Measurements from ENCODE around the gene SERINC3.

SERINC3 gene

GRCh38 chr20:44532259-44532980 is 10.6 kb upstream of the SERINC3 start:
- DNase-seq = no peak

DNA sequence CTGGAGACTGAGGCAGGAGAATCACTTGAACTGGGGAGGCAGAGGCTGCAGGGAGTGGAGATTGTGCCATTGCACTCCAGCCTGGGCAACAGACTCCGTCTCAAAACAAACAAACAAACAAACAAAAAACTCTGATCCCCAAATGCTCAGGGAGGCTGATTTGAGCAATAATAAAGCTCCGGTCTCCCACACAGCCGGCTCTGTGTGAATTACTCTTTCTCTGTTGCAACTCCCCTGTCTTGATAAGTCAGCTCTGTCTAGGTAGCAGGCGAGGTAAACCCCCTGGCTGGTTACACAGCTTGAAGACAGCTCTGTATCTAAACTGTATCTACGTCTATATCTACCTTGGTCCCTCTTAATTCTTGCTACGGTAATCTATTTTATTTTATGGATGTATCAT is 6.4 kb upstream of the SERINC3 start:
- DNase-seq = no peak

GRCh38 chr20:44527716-44528199 is 5.9 kb upstream of the SERINC3 start:
- DNase-seq = no peak

DNA sequence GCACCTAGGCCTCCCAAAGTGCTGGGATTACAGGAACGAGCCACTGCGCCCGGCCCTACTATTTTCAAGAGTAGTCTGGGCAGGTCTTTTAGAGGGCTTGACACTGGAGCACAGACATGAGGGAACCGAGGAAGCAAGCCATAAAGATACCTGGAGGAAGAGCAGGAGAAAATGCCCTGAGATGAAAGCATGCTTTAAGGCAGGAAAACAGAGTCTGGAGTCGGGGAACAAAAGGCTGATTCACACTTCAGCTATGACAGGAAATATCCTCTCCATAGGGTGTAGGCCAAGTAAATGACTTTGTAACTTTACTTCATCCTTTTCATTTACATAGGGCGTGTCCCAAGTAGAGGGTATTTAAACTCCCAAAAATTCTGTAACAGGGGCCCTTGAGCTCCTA is 4.3 kb upstream of the SERINC3 start:
- DNase-seq = no peak

GRCh38 chr20:44523746-44524145 is 1.9 kb upstream of the SERINC3 start:
- no peak for DNase-seq

DNA sequence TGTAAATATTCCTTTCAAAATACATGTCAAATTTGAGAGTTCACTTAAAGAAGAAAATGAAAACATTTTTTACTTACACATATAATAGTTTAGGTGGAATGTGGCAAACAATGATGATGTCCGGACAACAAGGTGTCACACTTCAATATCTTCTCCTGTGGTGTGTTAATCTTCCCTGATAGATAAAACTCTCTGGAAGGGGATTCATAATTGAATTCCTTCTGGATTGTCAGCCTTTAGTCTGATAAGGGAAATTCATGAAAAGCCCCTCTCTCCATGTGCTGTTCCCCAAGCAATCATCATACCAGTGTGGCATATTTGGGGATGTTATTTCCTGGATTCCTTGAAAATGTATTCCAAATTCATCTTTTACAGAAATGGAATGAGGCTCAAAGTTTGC is 971 bp upstream of the SERINC3 start:
- DNase-seq = no peak

- no peak for DNase-seq
These were observed 989 bp downstream of the SERINC3 start for GRCh38 chr20:44520881-44521280.

- DNase-seq = no peak
These were observed 3.6 kb downstream of the SERINC3 start for GRCh38 chr20:44518248-44518647.

DNA sequence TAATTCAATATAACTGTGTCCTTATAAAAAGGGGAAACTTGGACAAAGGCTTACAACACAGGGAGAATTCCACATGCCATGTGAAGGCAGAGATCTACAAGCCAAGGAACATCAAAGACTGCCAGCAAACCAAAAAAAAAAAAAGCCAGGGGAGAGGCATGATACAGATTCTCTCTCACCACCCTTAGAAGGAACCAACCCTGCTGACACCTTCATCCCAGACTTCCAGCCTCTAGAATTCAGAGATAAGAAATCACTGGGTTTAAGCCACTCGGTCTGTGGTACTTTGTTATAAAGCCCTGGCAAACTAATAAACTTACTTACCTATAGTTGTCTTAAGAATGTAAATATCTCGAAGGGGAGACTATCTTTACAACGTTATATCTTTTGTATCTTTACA is 4.4 kb downstream of the SERINC3 start:
- DNase-seq = no peak

DNA sequence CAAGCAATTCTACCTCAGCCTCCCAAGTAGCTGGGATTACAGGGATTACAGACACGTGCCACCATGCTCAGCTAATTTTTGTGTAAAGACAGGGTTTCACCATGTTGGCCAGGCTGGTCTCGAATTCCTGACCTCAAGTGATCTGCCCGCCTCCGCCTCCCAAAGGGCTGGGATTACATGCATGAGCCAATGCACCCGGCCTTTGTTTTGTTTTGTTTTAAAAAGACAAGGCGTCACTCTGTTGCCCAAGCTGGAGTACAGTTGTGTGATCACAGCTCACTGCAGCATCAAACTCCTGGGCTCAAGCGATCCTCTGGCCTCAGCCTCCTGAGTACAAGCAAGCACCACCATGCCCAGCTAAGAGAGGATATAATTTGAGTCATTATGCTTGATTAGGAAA is 5.4 kb downstream of the SERINC3 start:
- DNase-seq = no peak

DNA sequence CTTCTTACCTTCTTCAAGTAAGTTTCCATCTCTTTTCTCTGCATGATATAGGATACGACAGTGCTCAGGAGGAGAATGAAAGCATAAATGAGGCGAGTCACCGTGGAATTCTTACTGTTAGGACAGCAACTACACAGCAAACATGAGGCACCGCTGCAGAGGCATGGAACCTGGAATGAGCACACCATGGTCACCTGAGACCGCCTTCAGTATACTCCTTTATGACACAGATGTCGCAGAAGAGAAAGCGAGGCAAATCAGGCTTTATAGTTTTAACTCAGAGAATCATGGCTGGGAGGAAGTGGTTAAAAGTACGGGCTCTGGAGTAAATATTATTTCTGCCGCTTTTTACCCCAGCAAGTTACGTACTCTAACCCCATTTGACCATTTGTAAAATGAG is 8.0 kb downstream of the SERINC3 start:
- DNase-seq = no peak

DNA sequence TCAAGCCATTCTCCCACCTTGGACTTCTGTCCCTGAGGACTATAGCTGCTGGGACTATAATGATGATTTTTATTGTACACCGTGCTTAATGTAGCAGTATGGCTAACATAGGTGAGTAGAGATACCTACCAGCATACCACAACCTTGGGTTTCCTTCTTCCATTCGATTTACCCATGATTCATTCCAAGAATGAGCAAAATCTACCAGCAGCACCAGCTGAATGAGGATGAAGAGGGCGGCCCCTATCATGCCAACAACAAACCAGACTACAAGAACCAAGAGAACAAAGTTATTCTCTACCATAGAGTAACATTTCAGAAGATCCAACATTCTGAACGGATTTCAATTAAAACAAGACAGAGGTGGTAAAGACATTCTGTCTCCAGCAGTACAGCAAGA is 12.1 kb downstream of the SERINC3 start:
- DNase-seq = no peak

DNA sequence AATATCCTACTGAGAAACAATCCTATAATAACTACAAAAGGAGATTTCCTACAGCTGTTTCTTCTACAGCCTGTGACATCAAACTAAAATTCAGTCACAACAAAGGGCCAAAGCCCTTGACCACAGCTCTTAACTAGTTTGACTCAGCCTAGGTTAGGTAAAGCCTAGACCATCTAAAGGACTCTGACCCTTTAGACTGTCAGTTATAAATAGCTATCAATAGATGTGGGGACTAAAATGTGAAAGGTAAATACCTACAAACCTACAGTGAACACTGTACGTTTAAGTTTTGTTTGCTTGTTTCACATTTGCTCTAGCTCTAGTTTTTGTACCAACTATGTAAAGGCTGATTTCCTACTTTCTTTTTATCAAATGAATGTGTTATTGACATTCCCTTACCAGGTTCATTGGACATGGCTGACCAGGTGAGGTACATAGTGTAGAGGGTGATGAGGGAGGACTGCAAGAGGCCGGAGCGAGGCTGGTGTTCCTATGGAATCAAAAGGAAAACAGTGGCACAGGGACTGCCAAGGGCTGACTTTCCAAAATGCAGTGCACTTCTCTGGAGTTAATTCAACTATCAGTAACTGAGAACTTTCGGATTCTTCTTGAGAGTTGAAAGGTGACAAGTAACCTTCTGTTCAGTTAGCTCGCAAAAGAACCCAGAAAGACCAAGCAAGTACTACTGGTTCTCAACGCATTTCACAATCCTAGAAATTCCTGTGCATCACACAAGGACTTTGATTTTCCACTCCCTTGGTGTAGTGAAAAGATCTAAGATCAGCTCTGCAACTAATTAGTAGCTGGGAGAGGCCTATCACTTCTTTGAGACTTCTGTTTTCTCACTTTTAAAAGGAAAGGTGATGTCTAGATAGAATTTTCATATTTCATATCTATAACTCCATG is 17.2 kb downstream of the SERINC3 start:
- DNase-seq = no peak

DNA sequence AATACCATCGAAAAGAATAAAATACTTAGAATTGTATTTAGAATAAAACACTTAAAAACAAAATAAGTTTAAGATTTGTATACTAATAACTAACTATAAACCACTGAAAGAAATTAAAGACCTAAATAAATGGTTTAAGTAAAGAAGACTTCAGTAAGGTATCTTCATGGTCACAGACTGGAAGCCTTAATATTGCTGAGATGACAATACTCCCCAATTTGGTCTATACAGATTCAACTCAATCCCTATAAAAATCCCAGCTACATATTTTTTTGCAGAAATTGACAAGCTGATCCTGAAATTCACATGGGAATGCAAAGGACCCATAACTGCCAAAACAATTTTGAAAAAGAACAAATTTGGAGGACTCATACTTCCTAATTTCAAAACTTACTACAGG is 18.9 kb downstream of the SERINC3 start:
- DNase-seq = no peak

DNA sequence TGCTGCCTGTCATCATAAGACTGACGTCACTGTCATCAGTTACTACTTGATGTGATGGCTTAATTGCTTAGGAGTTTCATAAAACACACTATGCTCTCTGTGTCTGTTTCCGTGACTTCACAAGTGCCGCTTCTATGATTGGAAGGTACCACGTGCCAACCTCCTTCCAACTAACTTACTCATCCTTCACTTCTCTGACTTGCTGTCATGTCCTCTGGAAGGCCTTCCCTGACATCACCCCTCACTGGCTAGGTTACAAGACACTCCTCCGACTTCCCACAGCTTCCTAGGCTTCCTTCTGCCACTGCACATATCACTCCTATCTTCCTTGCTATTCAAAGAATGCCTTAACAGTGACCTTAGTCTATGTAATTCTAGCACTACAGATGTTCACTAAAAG is 20.4 kb downstream of the SERINC3 start:
- DNase-seq = no peak

DNA sequence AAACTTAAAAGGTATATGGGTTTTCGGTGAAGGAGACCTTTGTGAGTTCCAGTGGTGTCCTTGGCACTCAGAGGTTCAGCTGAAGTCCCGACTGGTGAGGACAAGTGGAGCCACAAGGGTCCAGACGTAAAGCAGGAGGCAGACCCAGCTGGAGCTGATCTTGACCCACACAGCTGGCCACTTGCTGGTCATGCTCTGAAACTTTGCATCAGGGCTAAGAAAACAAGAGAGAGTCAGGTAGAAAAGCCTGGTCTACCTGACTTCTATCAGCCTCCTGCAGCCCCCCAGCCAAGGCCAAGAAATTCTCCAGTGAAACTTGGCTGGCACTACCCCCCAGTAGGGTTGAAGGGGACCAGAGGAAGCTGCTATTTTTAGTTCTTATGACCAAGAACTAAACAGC is 21.6 kb downstream of the SERINC3 start:
- no peak for DNase-seq

- no peak for DNase-seq
These were observed 24.1 kb downstream of the SERINC3 start for GRCh38 chr20:44497761-44498160.

GRCh38 chr20:44496976-44497375 is 24.9 kb downstream of the SERINC3 start:
- DNase-seq = no peak

DNA sequence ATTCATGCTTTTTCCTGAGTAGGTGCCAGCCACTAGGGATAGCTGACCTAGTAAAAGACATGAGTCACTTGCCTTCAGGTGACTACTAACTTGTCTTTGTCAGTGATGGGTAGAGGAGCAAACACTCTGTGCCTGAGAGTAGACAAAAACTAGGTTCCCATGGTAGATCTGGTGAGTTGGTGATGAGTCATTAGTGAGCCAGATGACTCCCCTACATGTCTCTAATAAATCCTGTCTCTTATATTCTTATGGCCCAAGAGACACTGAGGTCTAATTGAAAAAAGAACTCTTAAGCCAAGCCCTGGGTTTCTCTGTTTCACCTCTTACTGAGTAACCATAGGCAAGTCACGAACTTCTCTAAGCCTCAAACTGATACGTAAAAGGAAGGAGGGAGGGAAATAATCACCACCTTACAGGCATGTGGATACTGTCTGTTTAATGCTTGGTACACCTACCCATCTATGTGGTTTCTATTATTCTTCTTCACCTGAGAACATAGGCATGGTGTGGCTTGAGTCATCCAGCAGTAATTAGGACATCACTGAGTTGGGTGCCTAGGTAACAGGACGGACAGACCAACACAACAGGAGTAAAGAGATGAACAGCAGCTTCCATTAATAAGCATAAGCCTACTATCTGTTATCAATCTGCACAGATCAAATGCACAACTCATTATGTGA is 25.9 kb downstream of the SERINC3 start:
- DNase-seq = no peak

DNA sequence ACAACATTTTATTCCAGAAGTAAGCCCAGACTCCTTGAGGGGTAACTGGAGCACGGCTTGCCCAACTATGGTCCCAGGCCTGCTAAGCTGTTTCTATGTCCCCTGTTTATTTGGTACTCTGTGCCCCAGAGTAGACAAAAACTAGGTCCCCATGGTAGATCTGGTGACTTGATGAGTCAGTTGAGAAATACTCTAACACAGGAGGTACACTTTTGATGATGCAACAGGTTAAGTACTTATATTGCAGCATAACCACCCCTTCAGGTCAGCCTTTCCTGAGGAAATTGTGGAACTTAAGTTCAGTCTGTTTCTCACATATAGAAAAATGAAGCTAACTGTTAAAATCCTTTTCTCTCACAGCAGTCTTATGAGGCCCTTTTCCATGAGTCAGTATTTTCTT is 26.6 kb downstream of the SERINC3 start:
- DNase-seq = no peak

DNA sequence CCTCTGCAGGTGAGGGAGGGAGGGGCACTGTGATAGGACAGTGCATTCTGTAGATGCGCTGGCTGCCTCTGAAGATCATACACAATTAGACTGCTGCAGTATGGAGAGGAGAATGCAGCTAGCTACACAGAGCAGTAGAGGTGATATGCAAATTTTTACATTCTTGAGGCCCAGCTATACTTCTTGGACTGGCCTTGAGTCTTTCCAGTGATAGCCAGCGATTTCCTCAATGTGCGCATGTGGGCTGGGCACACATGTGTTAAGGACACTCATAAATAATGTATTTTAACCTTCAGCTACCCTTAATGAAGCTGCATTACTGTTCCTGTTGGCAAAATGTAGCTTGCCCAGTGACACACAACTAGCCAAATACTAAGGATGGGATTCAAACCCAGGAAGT is 27.2 kb downstream of the SERINC3 start:
- no peak for DNase-seq

- DNase-seq = no peak
These were observed 27.6 kb downstream of the SERINC3 start for GRCh38 chr20:44494266-44494665.

DNA sequence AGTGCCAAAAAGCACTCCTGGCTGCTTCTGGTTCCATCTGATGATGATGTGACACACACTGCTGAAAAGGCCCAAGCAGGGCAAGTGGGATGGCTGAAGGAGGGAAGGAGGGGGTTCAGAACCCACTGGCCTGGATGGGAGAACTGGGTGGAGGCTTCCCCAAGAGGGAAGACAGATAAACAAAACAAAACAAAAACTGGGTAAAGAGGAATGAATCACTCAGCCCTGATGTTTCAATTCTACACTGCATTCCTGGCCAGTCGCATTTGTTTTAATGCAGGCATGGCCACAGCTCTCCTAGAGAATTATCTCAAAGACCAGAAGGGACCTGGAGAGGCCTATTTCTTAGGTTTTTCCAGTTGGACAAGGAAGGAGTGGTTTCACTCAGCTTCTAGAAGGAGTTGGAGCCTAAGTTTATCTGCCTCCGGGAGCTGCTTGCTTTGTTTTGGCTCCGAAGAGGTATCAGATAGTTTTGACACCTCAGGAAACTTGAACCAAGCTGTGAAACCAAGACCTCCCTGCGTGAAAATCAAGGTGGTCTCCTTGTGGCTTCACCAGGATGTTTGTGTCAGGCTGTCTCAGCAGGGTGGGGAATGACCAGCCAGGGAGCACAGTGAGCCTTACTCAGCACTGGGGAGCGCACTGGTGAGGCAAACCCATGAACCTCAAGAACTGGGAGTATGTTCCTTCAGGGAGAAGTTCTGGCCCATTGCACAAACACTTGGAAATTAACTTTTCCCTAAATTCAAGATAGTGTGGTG is 30.1 kb downstream of the SERINC3 start:
- no peak for DNase-seq

All from activated CD8-positive, alpha-beta memory T cell treated with anti-CD3 and anti-CD28 coated beads, Interleukin-2, amount 50 U/mL, for 48 hours (primary cell).